ENCODE measurements around the gene IGFBP1. TPM values are rescaled to one million over a fixed set of nuclear protein-coding genes. Genes with fewer than 3 reads are reported as not detected.

Gene IGFBP1
- total and polyA plus RNA-seq, 2 experiments from 2014 or later, result not detected

GRCh38 chr7:45892407-45893035, 4.2 kb downstream of the IGFBP1 start (continued):
- no peak for TF ChIP-seq ZNF462 (CRISPR knock-in tag; IDR thresholded peaks at IDR 0.05)

GRCh38 chr7:45893374-45893995, 5.2 kb downstream of the IGFBP1 start:
- Histone ChIP-seq H3F3A (replicated peaks; ENCODE audit: low read depth) (no peaks in the 10 kb centered on the region), H3K4me3 (no peak overlapping the region), H3K9me2 (ENCODE audit: insufficient read depth) (0 out of 2 replicates have a peak, but pooled peaks cover 3% of the 10 kb centered on the region), H3K4me2 (no peak overlapping the region), H3K27ac (ENCODE audit: low read depth) (no peak overlapping the region), H3K4me1 (ENCODE audit: insufficient read depth) (peaks cover 10% of the 10 kb centered on the region; the same call in 1 of the 2 replicates), H3K79me2 (replicated peaks; ENCODE audit: insufficient read depth) (no peaks in the 10 kb centered on the region), H4K20me1 (replicated peaks; ENCODE audit: insufficient read depth) (no peaks in the 10 kb centered on the region; the same call in 1 of the 2 replicates), H3K36me3 (ENCODE audit: insufficient read depth) (no peaks in the 10 kb centered on the region), H2AFZ (no peak overlapping the region), H3K27me3 (ENCODE audit: insufficient read depth) (peaks cover 25% of the 10 kb centered on the region)
- no peak overlapping the region for H3K27ac Mint-ChIP-seq
- H3K27me3 Mint-ChIP-seq (ENCODE audit: insufficient read depth, low read depth, poor library complexity), result peaks cover 22% of the 10 kb centered on the region
- no peaks in the 10 kb centered on the region for H3K36me3 Mint-ChIP-seq (ENCODE audit: low read depth)
- ATAC-seq (no peak), DNase-seq (ENCODE audit: low spot score) (no peak)
- no peaks in the 10 kb centered on the region; the same call in 2 of the 3 replicates for H3K9me3 Mint-ChIP-seq
- H3K4me1 Mint-ChIP-seq, result peaks cover 7% of the 10 kb centered on the region
- H3K4me3 Mint-ChIP-seq, result no peak overlapping the region
- TF ChIP-seq ETS1 (IDR thresholded peaks at IDR 0.05) (no peak), ZNF114 (CRISPR knock-in tag; IDR thresholded peaks at IDR 0.05) (no peak), NANOG (IDR thresholded peaks at IDR 0.05; ENCODE audit: borderline replicate concordance) (no peak), STAT1 (IDR thresholded peaks at IDR 0.05; ENCODE audit: unreplicated experiment) (no peak), EZH2phosphoT487 (IDR thresholded peaks at IDR 0.05; ENCODE audit: unreplicated experiment) (no peak), CREB1 (CRISPR knock-in tag; IDR thresholded peaks at IDR 0.05; ENCODE audit: low read depth) (no peak), CTCF (conservative IDR thresholded peaks at IDR 0.05; ENCODE audit: low read depth in 2 of 2) (no peak), EZH2 (IDR thresholded peaks at IDR 0.05; ENCODE audit: low read depth, unreplicated experiment) (no peak), REST (IDR thresholded peaks at IDR 0.05; ENCODE audit: unreplicated experiment) (no peak), ZNF331 (CRISPR knock-in tag; IDR thresholded peaks at IDR 0.05; ENCODE audit: low read depth) (no peak)
